HUES6 (cell line): Measurements from ENCODE around the gene SLBP.

Experiments
- H3K27ac ChIP-seq: 2 replicates; pipeline ENCODE4 v1.7.0; 2013; ENCODE audit warnings: low read depth, mild to moderate bottlenecking, low read length, inconsistent platforms
- H3K27me3 ChIP-seq: 2 replicates; pipeline ENCODE4 v1.6.1; 2013; ENCODE audit warnings: low read length; ENCODE audit not compliant: control insufficient read depth, insufficient read depth
- H3K36me3 ChIP-seq: 2 replicates; pipeline ENCODE4 v1.6.1; 2013; ENCODE audit warnings: low read length; ENCODE audit not compliant: control insufficient read depth, insufficient read depth
- H3K4me1 ChIP-seq: 2 replicates; pipeline ENCODE4 v1.6.1; 2013; ENCODE audit warnings: low read length; ENCODE audit not compliant: control insufficient read depth, insufficient read depth
- H3K4me3 ChIP-seq: 2 replicates; pipeline ENCODE4 v1.5.1; 2013; ENCODE audit warnings: low read depth, low read length
- H3K9ac ChIP-seq: one replicate; pipeline ENCODE4 v1.6.1; 2013; ENCODE audit warnings: mild to moderate bottlenecking, low read length
- H3K9me3 ChIP-seq: 2 replicates; pipeline ENCODE4 v1.6.1; 2013; ENCODE audit warnings: low read depth, low read length; ENCODE audit not compliant: control insufficient read depth, insufficient read depth

SLBP gene

GRCh38 chr4:1747603-1747967 lies 35.5 kb upstream of the SLBP start:
- no peak overlapping the region for H3K9ac ChIP-seq
- H3K4me3 ChIP-seq: no peak overlapping the region
- H3K36me3 ChIP-seq: peaks cover 25% of the 10 kb centered on the region
- H3K4me1 ChIP-seq: peaks cover 19% of the 10 kb centered on the region
- H3K27me3 ChIP-seq: 0 out of 2 replicates have a peak, but pooled peaks cover 2% of the 10 kb centered on the region
- H3K9me3 ChIP-seq: no peaks in the 10 kb centered on the region
- no peak overlapping the region for H3K27ac ChIP-seq

- H3K27ac ChIP-seq: no peak overlapping the region
Measured at GRCh38 chr4:1746919-1747602, 34.9 kb upstream of the SLBP start.

GRCh38 chr4:1746265-1746691 lies 34.2 kb upstream of the SLBP start:
- Histone ChIP-seq H3K27me3 (0 out of 2 replicates have a peak, but pooled peaks cover 2% of the 10 kb centered on the region), H3K9me3 (no peaks in the 10 kb centered on the region), H3K4me3 (no peak overlapping the region), H3K4me1 (0 out of 2 replicates have a peak, but pooled peaks cover 7% of the 10 kb centered on the region), H3K27ac (no peak overlapping the region), H3K36me3 (peaks cover 38% of the 10 kb centered on the region), H3K9ac (no peak overlapping the region)

More at GRCh38 chr4:1746919-1747602, 34.9 kb upstream of the SLBP start:
- Histone ChIP-seq H3K9me3 (no peaks in the 10 kb centered on the region), H3K36me3 (peaks cover 30% of the 10 kb centered on the region), H3K9ac (no peak overlapping the region), H3K27me3 (0 out of 2 replicates have a peak, but pooled peaks cover 2% of the 10 kb centered on the region), H3K4me3 (no peak overlapping the region), H3K4me1 (peaks cover 13% of the 10 kb centered on the region)

GRCh38 chr4:1745697-1746096 lies 33.6 kb upstream of the SLBP start:
- Histone ChIP-seq H3K9me3 (no peaks in the 10 kb centered on the region), H3K27ac (no peak overlapping the region), H3K27me3 (0 out of 2 replicates have a peak, but pooled peaks cover 2% of the 10 kb centered on the region), H3K4me3 (no peak overlapping the region), H3K9ac (no peak overlapping the region), H3K4me1 (0 out of 2 replicates have a peak, but pooled peaks cover 7% of the 10 kb centered on the region), H3K36me3 (peaks cover 44% of the 10 kb centered on the region)

- Histone ChIP-seq H3K4me1 (0 out of 2 replicates have a peak, but pooled peaks cover 7% of the 10 kb centered on the region), H3K36me3 (peaks cover 49% of the 10 kb centered on the region), H3K9ac (no peak overlapping the region), H3K27me3 (0 out of 2 replicates have a peak, but pooled peaks cover 2% of the 10 kb centered on the region), H3K27ac (no peak overlapping the region), H3K9me3 (no peaks in the 10 kb centered on the region), H3K4me3 (no peak overlapping the region)
Measured at GRCh38 chr4:1745165-1745564, 33.0 kb upstream of the SLBP start.

- no peaks in the 10 kb centered on the region for H3K9me3 ChIP-seq
- 0 out of 2 replicates have a peak, but pooled peaks cover 6% of the 10 kb centered on the region for H3K4me1 ChIP-seq
- no peak overlapping the region for H3K4me3 ChIP-seq
- H3K36me3 ChIP-seq: peaks cover 55% of the 10 kb centered on the region
- H3K9ac ChIP-seq: no peak overlapping the region
- H3K27me3 ChIP-seq: 0 out of 2 replicates have a peak, but pooled peaks cover 2% of the 10 kb centered on the region
- no peak overlapping the region for H3K27ac ChIP-seq
Measured at GRCh38 chr4:1744552-1744951, 32.4 kb upstream of the SLBP start.

- Histone ChIP-seq H3K9me3 (no peaks in the 10 kb centered on the region), H3K36me3 (peaks cover 61% of the 10 kb centered on the region), H3K27me3 (0 out of 2 replicates have a peak, but pooled peaks cover 2% of the 10 kb centered on the region), H3K27ac (no peak overlapping the region), H3K4me1 (0 out of 2 replicates have a peak, but pooled peaks cover 5% of the 10 kb centered on the region), H3K9ac (no peak overlapping the region), H3K4me3 (no peak overlapping the region)
Measured at GRCh38 chr4:1743975-1744374, 31.9 kb upstream of the SLBP start.

GRCh38 chr4:1743551-1743950 lies 31.4 kb upstream of the SLBP start:
- Histone ChIP-seq H3K9me3 (no peaks in the 10 kb centered on the region), H3K27me3 (0 out of 2 replicates have a peak, but pooled peaks cover 2% of the 10 kb centered on the region), H3K4me1 (0 out of 2 replicates have a peak, but pooled peaks cover 5% of the 10 kb centered on the region), H3K9ac (no peak overlapping the region), H3K27ac (no peak overlapping the region), H3K36me3 (peaks cover 65% of the 10 kb centered on the region), H3K4me3 (no peak overlapping the region)

GRCh38 chr4:1741208-1741607 lies 29.1 kb upstream of the SLBP start:
- H3K9ac ChIP-seq: no peak overlapping the region
- H3K27ac ChIP-seq: no peak overlapping the region
- no peak overlapping the region for H3K4me3 ChIP-seq
- peaks cover 17% of the 10 kb centered on the region for H3K9me3 ChIP-seq
- peaks cover 88% of the 10 kb centered on the region for H3K36me3 ChIP-seq
- no peaks in the 10 kb centered on the region for H3K4me1 ChIP-seq
- no peaks in the 10 kb centered on the region for H3K27me3 ChIP-seq

GRCh38 chr4:1740021-1740545 lies 28.0 kb upstream of the SLBP start:
- no peaks in the 10 kb centered on the region for H3K4me1 ChIP-seq
- H3K27me3 ChIP-seq: no peaks in the 10 kb centered on the region
- H3K36me3 ChIP-seq: peaks cover 97% of the 10 kb centered on the region
- no peak overlapping the region for H3K4me3 ChIP-seq
- H3K9me3 ChIP-seq: peaks cover 17% of the 10 kb centered on the region
- H3K9ac ChIP-seq: no peak overlapping the region
- H3K27ac ChIP-seq: no peak overlapping the region

- H3K36me3 ChIP-seq: peaks cover 97% of the 10 kb centered on the region
- no peak overlapping the region for H3K27ac ChIP-seq
- peaks cover 17% of the 10 kb centered on the region for H3K9me3 ChIP-seq
Measured at GRCh38 chr4:1739358-1739757, 27.2 kb upstream of the SLBP start.

More at GRCh38 chr4:1739358-1739757, 27.2 kb upstream of the SLBP start:
- H3K4me1 ChIP-seq: no peaks in the 10 kb centered on the region
- H3K9ac ChIP-seq: no peak overlapping the region
- H3K27me3 ChIP-seq: no peaks in the 10 kb centered on the region
- H3K4me3 ChIP-seq: no peak overlapping the region
